ENCODE results near the gene SLC12A4.
"Not testable (repeated sequence)": the region's sequence is repeated elsewhere in the genome, so short reads cannot be mapped to it uniquely, and the experiment has no call there.

The SLC12A4 gene

GRCh38 chr16:67926181-67926750 lies 42.2 kb downstream of the SLC12A4 start:
- DNase-seq (ENCODE audit: low spot score), result no peak

- no peak for DNase-seq (ENCODE audit: low spot score)
Observed at GRCh38 chr16:67924140-67924906, 44.1 kb downstream of the SLC12A4 start.

- no peak for DNase-seq (ENCODE audit: low spot score)
Observed at GRCh38 chr16:67923414-67924116, 44.9 kb downstream of the SLC12A4 start.

GRCh38 chr16:67922740-67923139 lies 45.7 kb downstream of the SLC12A4 start:
- no peak for DNase-seq (ENCODE audit: low spot score)

GRCh38 chr16:67922221-67922620 lies 46.2 kb downstream of the SLC12A4 start:
- no peak for DNase-seq (ENCODE audit: low spot score)

GRCh38 chr16:67919622-67920221 lies 48.7 kb downstream of the SLC12A4 start:
- DNase-seq (ENCODE audit: low spot score), result no peak

- no peak for DNase-seq (ENCODE audit: low spot score)
Observed at GRCh38 chr16:67917852-67918236, 50.6 kb downstream of the SLC12A4 start.

- no peak for DNase-seq (ENCODE audit: low spot score)
Observed at GRCh38 chr16:67917140-67917851, 51.1 kb downstream of the SLC12A4 start.

GRCh38 chr16:67915831-67916723 lies 52.4 kb downstream of the SLC12A4 start:
- no peak for DNase-seq (ENCODE audit: low spot score)

- DNase-seq (ENCODE audit: low spot score), result not testable (repeated sequence)
Observed at GRCh38 chr16:67915496-67915769, 53.0 kb downstream of the SLC12A4 start.

- no peak for DNase-seq (ENCODE audit: low spot score)
Observed at GRCh38 chr16:67914758-67915495, 53.5 kb downstream of the SLC12A4 start.

GRCh38 chr16:67910158-67910557 lies 58.3 kb downstream of the SLC12A4 start:
- DNase-seq (ENCODE audit: low spot score), result no peak

GRCh38 chr16:67909056-67909742 lies 59.2 kb downstream of the SLC12A4 start:
- no peak for DNase-seq (ENCODE audit: low spot score)

GRCh38 chr16:67907397-67908180 lies 60.8 kb downstream of the SLC12A4 start:
- DNase-seq (ENCODE audit: low spot score), result no peak

- no peak for DNase-seq (ENCODE audit: low spot score)
Observed at GRCh38 chr16:67902831-67903230, 65.6 kb downstream of the SLC12A4 start.

GRCh38 chr16:67901734-67902133 lies 66.7 kb downstream of the SLC12A4 start:
- no peak for DNase-seq (ENCODE audit: low spot score)

- no peak for DNase-seq (ENCODE audit: low spot score)
Observed at GRCh38 chr16:67897231-67897630, 71.2 kb downstream of the SLC12A4 start.

- no peak for DNase-seq (ENCODE audit: low spot score)
Observed at GRCh38 chr16:67893743-67894399, 74.6 kb downstream of the SLC12A4 start.
